HEK293 (cell line): ENCODE measurements around the gene SCYL3.

Source experiments
- CTCF ChIA-PET: fragments of 350-600 bp; formaldehyde crosslinking; extraction: SDS; loops from one replicate; lab custom pipeline; 2021; ENCODE audit warnings: antibody characterized with exemption; lab: Yijun Ruan, JAX
- POLR2A ChIA-PET: fragments of 300-600 bp; formaldehyde crosslinking; extraction: SDS; loops from one replicate; lab custom pipeline; 2020; ENCODE audit warnings: antibody characterized with exemption, inconsistent platforms; lab: Yijun Ruan, JAX
- H3K27ac ChIP-seq: fragments of 200-500 bp; sonication (Bioruptor generic); 2 replicates; pipeline ENCODE4 v1.5.1; 2014; ENCODE audit warnings: low read depth, low read length, control low read depth, inconsistent platforms; ENCODE audit errors: extremely low read depth
- H3K36me3 ChIP-seq, 2 experiments: fragments of 200-500 bp in 1 of 2; sonication (Bioruptor generic) in 1 of 2; 1 replicate in 1 of 2; 2 replicates in 1 of 2; pipeline ENCODE4 v1.5.1; 2014 to 2017; ENCODE audit warnings: inconsistent platforms in 2 of 2, low read length in 2 of 2; ENCODE audit not compliant: control insufficient read depth in 2 of 2, insufficient read depth in 1 of 2
- H3K4me1 ChIP-seq: fragments of 200-500 bp; sonication (Bioruptor generic); 2 replicates; pipeline ENCODE4 v1.5.1; 2014; ENCODE audit warnings: mild to moderate bottlenecking, low read length, inconsistent platforms; ENCODE audit not compliant: control insufficient read depth, insufficient read depth
- H3K4me3 ChIP-seq: 2 replicates; pipeline ENCODE4 v1.5.1; 2011; ENCODE audit warnings: low read depth, mild to moderate bottlenecking, control low read depth, low read length, moderate library complexity
- H3K9me3 ChIP-seq: fragments of 200-500 bp; sonication (Bioruptor generic); 2 replicates; pipeline ENCODE4 v1.5.1; 2014; ENCODE audit warnings: low read depth, low read length, inconsistent platforms; ENCODE audit not compliant: control insufficient read depth, insufficient read depth
- GLI2 ChIP-seq: fragments of 450-650 bp; formaldehyde crosslinking; IDR thresholded peaks from 2 replicates; pipeline ENCODE4; 2017; ENCODE audit warnings: missing biosample characterization, missing genetic modification characterization, low read depth, borderline replicate concordance
- KLF10 ChIP-seq: fragments of 450-650 bp; IDR thresholded peaks from 2 replicates; pipeline ENCODE4 v1.5.1; 2018; ENCODE audit warnings: missing biosample characterization, mild to moderate bottlenecking, missing genetic modification characterization
- OVOL3 ChIP-seq: fragments of 450-650 bp; formaldehyde crosslinking; IDR thresholded peaks from 2 replicates; pipeline ENCODE4 v1.5.1; 2016; ENCODE audit warnings: missing biosample characterization, missing genetic modification characterization
- PRDM1 ChIP-seq: fragments of 450-650 bp; formaldehyde crosslinking; IDR thresholded peaks from 2 replicates; pipeline ENCODE4; 2016; ENCODE audit warnings: missing biosample characterization, missing genetic modification characterization
- SP3 ChIP-seq: fragments of 450-650 bp; formaldehyde crosslinking; IDR thresholded peaks from 2 replicates; pipeline ENCODE4 v1.5.1; 2016; ENCODE audit warnings: missing biosample characterization, missing genetic modification characterization
- TRIM28 ChIP-seq: IDR thresholded peaks from 2 replicates; pipeline ENCODE4 v1.6.1; 2011; ENCODE audit warnings: low read length, control low read depth, borderline replicate concordance
- WT1 ChIP-seq: fragments of 450-650 bp; formaldehyde crosslinking; IDR thresholded peaks from 2 replicates; pipeline ENCODE4 v1.5.1; 2016; ENCODE audit warnings: missing biosample characterization, missing genetic modification characterization
- ZBTB21 ChIP-seq: fragments of 450-650 bp; formaldehyde crosslinking; IDR thresholded peaks from 2 replicates; pipeline ENCODE4 v1.5.1; 2017; ENCODE audit warnings: missing biosample characterization, missing genetic modification characterization
- ZFP3 ChIP-seq: fragments of 450-650 bp; formaldehyde crosslinking; IDR thresholded peaks from 2 replicates; pipeline ENCODE4 v1.5.1; 2016; ENCODE audit warnings: low read depth, missing biosample characterization, missing genetic modification characterization
- ZNF146 ChIP-seq: fragments of 450-650 bp; formaldehyde crosslinking; IDR thresholded peaks from 2 replicates; pipeline ENCODE4 v1.5.1; 2016; ENCODE audit warnings: missing biosample characterization, missing genetic modification characterization
- ZNF175 ChIP-seq: fragments of 450-650 bp; formaldehyde crosslinking; IDR thresholded peaks from 2 replicates; pipeline ENCODE4 v1.5.1; 2016; ENCODE audit warnings: missing biosample characterization, missing genetic modification characterization
- ZNF23 ChIP-seq: fragments of 450-650 bp; formaldehyde crosslinking; IDR thresholded peaks from 2 replicates; pipeline ENCODE4 v1.5.1; 2016; ENCODE audit warnings: missing biosample characterization, missing genetic modification characterization, borderline replicate concordance
- ZNF266 ChIP-seq: fragments of 450-650 bp; formaldehyde crosslinking; IDR thresholded peaks from 2 replicates; pipeline ENCODE4 v1.5.1; 2016; ENCODE audit warnings: missing biosample characterization, missing genetic modification characterization, low read depth
- ZNF311 ChIP-seq: fragments of 450-650 bp; formaldehyde crosslinking; IDR thresholded peaks from 2 replicates; pipeline ENCODE4 v1.5.1; 2017; ENCODE audit warnings: missing biosample characterization, missing genetic modification characterization, borderline replicate concordance
- ZNF354C ChIP-seq: fragments of 450-650 bp; formaldehyde crosslinking; IDR thresholded peaks from 2 replicates; pipeline ENCODE4 v1.5.1; 2016; ENCODE audit warnings: missing biosample characterization, missing genetic modification characterization, low read depth, borderline replicate concordance
- ZNF37A ChIP-seq: fragments of 450-650 bp; IDR thresholded peaks from 2 replicates; pipeline ENCODE4 v1.5.1; 2018; ENCODE audit warnings: missing biosample characterization, missing genetic modification characterization
- ZNF549 ChIP-seq: fragments of 450-650 bp; IDR thresholded peaks from 2 replicates; pipeline ENCODE4 v1.5.1; 2018; ENCODE audit warnings: missing biosample characterization, missing genetic modification characterization, mild to moderate bottlenecking, inconsistent platforms, moderate library complexity
- ZNF623 ChIP-seq: fragments of 450-650 bp; formaldehyde crosslinking; IDR thresholded peaks from 2 replicates; pipeline ENCODE4 v1.5.1; 2016; ENCODE audit warnings: missing biosample characterization, missing genetic modification characterization
- ZNF791 ChIP-seq: fragments of 450-650 bp; formaldehyde crosslinking; IDR thresholded peaks from 2 replicates; pipeline ENCODE4 v1.5.1; 2016; ENCODE audit warnings: missing biosample characterization, missing genetic modification characterization
- ZSCAN16 ChIP-seq: fragments of 450-650 bp; formaldehyde crosslinking; IDR thresholded peaks from 2 replicates; pipeline ENCODE4 v1.5.1; 2016; ENCODE audit warnings: missing biosample characterization, missing genetic modification characterization
- ZSCAN23 ChIP-seq: fragments of 450-650 bp; formaldehyde crosslinking; IDR thresholded peaks from 2 replicates; pipeline ENCODE4 v1.5.1; 2016; ENCODE audit warnings: missing biosample characterization, missing genetic modification characterization
- TF ChIP-seq, protein P1 (sequence below): fragments of 450-650 bp; formaldehyde crosslinking; IDR thresholded peaks from 2 replicates; pipeline ENCODE4 v1.5.1; 2016; ENCODE audit warnings: missing biosample characterization, missing genetic modification characterization
- TF ChIP-seq, protein P2 (sequence below): IDR thresholded peaks from 2 replicates; pipeline ENCODE4 v1.6.1; 2011; ENCODE audit warnings: mild to moderate bottlenecking, low read depth, low read length, borderline replicate concordance
- TF ChIP-seq, protein P3 (sequence below): fragments of 450-650 bp; formaldehyde crosslinking; IDR thresholded peaks from 2 replicates; pipeline ENCODE4 v1.5.1; 2016; ENCODE audit warnings: missing biosample characterization, missing genetic modification characterization, low read depth

SCYL3 gene

DNA sequence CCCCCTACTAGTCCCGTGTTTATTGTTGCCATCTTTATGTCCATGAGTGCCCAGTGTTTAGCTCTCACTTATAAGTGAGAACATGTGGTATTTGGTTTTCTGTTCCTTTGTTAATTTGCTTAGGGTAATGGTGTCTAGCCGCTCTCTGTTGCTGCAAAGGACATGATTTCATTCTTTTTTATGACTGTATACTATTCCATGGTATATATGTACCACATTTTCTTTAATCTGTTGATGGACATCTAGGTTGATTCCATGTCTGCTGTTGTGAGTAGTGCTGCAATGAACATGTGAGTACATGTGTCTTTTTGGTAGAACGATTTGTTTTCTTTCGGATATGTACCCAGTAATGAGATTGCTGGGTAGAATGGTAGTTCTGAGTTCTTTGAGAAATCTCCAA, 54.8 kb downstream of the SCYL3 start:
- ChIA-PET POLR2A (no interaction called here), CTCF (no interaction called here)

DNA sequence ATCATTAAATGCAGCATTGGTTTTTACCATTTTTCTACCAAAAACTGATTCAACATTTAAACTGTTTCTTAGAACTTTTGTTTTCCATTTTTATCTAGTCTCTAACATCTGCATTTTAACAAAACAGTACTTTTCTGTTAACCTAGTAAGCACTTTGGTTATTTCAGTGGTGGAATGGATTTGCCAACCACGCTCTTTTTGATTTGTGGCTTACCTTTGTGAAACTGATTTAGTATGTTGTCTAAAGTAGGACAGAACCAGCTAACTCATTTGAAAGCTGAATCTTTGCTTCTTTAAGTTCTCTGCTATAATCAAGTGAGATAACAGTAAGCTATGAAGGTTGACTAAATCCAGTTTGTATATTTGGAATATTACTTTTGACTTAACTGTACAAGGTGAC, 57.5 kb downstream of the SCYL3 start:
- TF ChIP-seq WT1 (tag by site-specific recombination) (no peak), SP3 (tag by site-specific recombination) (no peak), ZBTB21 (tag by site-specific recombination) (no peak), ZNF354C (tag by site-specific recombination) (no peak), ZSCAN23 (tag by site-specific recombination) (no peak), ZSCAN16 (tag by site-specific recombination) (no peak), ZNF791 (tag by site-specific recombination) (no peak), KLF10 (no peak), OVOL3 (no peak)
- TF ChIP-seq, all 188 proteins: peak for 0
- Histone ChIP-seq H3K27ac (no peak overlapping the region), H3K4me1 (no peaks in the 10 kb centered on the region), H3K4me3 (no peak overlapping the region), H3K9me3 (no peaks in the 10 kb centered on the region), H3K36me3 (peaks cover 43 to 72% of the 10 kb centered on the region in 2 experiments)
- CTCF ChIA-PET = interaction anchor here (0.6 kb wide), 2 partner anchors 9 to 226 kb away, joined by 3 read pairs; no protein-coding TSS in a partner anchor
- POLR2A ChIA-PET = interaction anchor here (1.0 kb wide), 1 partner anchor 41 kb away, joined by 3 read pairs; the partner anchor contains the start of gene METTL18

More for the DNA sequence above, 54.8 kb downstream of the SCYL3 start:
- TF ChIP-seq ZNF37A (no peak), ZNF311 (tag by site-specific recombination) (no peak), ZNF146 (tag by site-specific recombination) (peak; percentile 94)
- TF ChIP-seq, protein P1, sequence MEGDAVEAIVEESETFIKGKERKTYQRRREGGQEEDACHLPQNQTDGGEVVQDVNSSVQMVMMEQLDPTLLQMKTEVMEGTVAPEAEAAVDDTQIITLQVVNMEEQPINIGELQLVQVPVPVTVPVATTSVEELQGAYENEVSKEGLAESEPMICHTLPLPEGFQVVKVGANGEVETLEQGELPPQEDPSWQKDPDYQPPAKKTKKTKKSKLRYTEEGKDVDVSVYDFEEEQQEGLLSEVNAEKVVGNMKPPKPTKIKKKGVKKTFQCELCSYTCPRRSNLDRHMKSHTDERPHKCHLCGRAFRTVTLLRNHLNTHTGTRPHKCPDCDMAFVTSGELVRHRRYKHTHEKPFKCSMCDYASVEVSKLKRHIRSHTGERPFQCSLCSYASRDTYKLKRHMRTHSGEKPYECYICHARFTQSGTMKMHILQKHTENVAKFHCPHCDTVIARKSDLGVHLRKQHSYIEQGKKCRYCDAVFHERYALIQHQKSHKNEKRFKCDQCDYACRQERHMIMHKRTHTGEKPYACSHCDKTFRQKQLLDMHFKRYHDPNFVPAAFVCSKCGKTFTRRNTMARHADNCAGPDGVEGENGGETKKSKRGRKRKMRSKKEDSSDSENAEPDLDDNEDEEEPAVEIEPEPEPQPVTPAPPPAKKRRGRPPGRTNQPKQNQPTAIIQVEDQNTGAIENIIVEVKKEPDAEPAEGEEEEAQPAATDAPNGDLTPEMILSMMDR (tag by site-specific recombination) = no peak
- no peak overlapping the region for H3K27ac ChIP-seq
- no peaks in the 10 kb centered on the region for H3K4me1 ChIP-seq
- peaks cover 27 to 58% of the 10 kb centered on the region in 2 experiments for H3K36me3 ChIP-seq
- no peak overlapping the region for H3K4me3 ChIP-seq
- no peaks in the 10 kb centered on the region for H3K9me3 ChIP-seq

DNA sequence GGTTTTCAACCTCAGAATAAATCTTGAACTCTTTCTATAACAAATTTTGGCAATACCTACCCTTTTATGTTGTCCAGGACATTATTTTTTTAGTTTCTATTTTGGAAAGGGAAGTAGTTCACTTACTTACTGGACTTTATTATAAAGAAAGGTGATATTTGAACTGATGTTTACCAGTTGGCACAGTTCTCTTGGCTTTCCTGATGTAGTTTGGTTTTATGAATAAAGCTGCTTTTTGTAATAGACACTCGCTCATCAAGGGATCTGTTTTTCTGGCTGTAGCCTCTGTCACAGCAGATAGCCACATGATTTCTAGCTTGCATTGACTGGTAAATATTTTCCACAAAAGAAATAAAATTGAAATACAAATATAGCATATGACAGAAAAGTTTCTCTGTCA, 58.0 kb downstream of the SCYL3 start:
- no peak for TF ChIP-seq ZFP3 (tag by site-specific recombination)
- no peak for TF ChIP-seq TRIM28
- TF ChIP-seq ZNF266 (tag by site-specific recombination) = no peak
- TF ChIP-seq ZNF23 (tag by site-specific recombination) = no peak
- no peak for TF ChIP-seq GLI2
- no peak for TF ChIP-seq ZNF549 (tag by site-specific recombination)
- TF ChIP-seq, protein P2, sequence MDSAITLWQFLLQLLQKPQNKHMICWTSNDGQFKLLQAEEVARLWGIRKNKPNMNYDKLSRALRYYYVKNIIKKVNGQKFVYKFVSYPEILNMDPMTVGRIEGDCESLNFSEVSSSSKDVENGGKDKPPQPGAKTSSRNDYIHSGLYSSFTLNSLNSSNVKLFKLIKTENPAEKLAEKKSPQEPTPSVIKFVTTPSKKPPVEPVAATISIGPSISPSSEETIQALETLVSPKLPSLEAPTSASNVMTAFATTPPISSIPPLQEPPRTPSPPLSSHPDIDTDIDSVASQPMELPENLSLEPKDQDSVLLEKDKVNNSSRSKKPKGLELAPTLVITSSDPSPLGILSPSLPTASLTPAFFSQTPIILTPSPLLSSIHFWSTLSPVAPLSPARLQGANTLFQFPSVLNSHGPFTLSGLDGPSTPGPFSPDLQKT = no peak
- TF ChIP-seq, protein P3, sequence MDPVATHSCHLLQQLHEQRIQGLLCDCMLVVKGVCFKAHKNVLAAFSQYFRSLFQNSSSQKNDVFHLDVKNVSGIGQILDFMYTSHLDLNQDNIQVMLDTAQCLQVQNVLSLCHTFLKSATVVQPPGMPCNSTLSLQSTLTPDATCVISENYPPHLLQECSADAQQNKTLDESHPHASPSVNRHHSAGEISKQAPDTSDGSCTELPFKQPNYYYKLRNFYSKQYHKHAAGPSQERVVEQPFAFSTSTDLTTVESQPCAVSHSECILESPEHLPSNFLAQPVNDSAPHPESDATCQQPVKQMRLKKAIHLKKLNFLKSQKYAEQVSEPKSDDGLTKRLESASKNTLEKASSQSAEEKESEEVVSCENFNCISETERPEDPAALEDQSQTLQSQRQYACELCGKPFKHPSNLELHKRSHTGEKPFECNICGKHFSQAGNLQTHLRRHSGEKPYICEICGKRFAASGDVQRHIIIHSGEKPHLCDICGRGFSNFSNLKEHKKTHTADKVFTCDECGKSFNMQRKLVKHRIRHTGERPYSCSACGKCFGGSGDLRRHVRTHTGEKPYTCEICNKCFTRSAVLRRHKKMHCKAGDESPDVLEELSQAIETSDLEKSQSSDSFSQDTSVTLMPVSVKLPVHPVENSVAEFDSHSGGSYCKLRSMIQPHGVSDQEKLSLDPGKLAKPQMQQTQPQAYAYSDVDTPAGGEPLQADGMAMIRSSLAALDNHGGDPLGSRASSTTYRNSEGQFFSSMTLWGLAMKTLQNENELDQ (tag by site-specific recombination) = no peak
- TF ChIP-seq ZNF623 (tag by site-specific recombination) = no peak
- TF ChIP-seq ZNF175 (tag by site-specific recombination) = no peak
- TF ChIP-seq PRDM1 (tag by site-specific recombination) = no peak
- H3K27ac ChIP-seq = no peak overlapping the region
- peaks cover 41 to 72% of the 10 kb centered on the region in 2 experiments for H3K36me3 ChIP-seq
- CTCF ChIA-PET = interaction anchor here (0.6 kb wide), 3 partner anchors 9 to 409 kb away, joined by 3 read pairs; no protein-coding TSS in a partner anchor
- POLR2A ChIA-PET = no interaction called here
- no peak overlapping the region for H3K4me3 ChIP-seq
- H3K4me1 ChIP-seq = no peaks in the 10 kb centered on the region
- H3K9me3 ChIP-seq = no peaks in the 10 kb centered on the region
